BLaER1 treated with 17β-estradiol and CSF1 and Interleukin-3, amounts not matched to agents 10 nM and 100 nM (cell line): ENCODE measurements around the gene SLC35D2.

Source experiments
- H3K27ac ChIP-seq, 11 experiments: shearing (Covaris generic); formaldehyde crosslinking; 2 replicates each; pipeline ENCODE4 v1.8.1; 2022
- H3K27me3 ChIP-seq, 11 experiments: shearing (Covaris generic); formaldehyde crosslinking; 2 replicates each; pipeline ENCODE4 v1.8.1; 2022
- H3K36me3 ChIP-seq, 11 experiments: shearing (Covaris generic); formaldehyde crosslinking; 2 replicates each; pipeline ENCODE4 v1.8.1; 2022
- H3K4me1 ChIP-seq, 10 experiments: shearing (Covaris generic); formaldehyde crosslinking; 2 replicates each; pipeline ENCODE4 v1.8.1; 2022
- H3K4me2 ChIP-seq, 11 experiments: shearing (Covaris generic); formaldehyde crosslinking; 2 replicates each; pipeline ENCODE4 v1.8.1; 2022
- H3K4me3 ChIP-seq, 10 experiments: shearing (Covaris generic); formaldehyde crosslinking; 2 replicates each; pipeline ENCODE4 v1.8.1; 2022
- H3K9ac ChIP-seq, 11 experiments: shearing (Covaris generic); formaldehyde crosslinking; 2 replicates each; pipeline ENCODE4 v1.8.1; 2022
- H3K9me3 ChIP-seq, 11 experiments: shearing (Covaris generic); formaldehyde crosslinking; replicated peaks in 1 of 11; 2 replicates each; pipeline ENCODE4 v1.8.1; 2022
- H4K20me1 ChIP-seq, 11 experiments: shearing (Covaris generic); formaldehyde crosslinking; 2 replicates each; pipeline ENCODE4 v1.8.1; 2022
- Cebpa-rat ChIP-seq, 11 experiments: shearing (Covaris generic); IDR thresholded peaks; 2 replicates each; pipeline ENCODE4 v1.8.1; 2022

The SLC35D2 gene

GRCh38 chr9:96383165-96383942 is at the start of gene SLC35D2:
Gene SLC35D2 (minus strand): TSS chr9:96383711. CDS start chr9:96383634, 77 bp downstream.
- Histone ChIP-seq H3K36me3 (peaks cover 0 to 41% (median 27%) of the 10 kb centered on the region in 11 experiments; a peak in 19 of 22 replicates), H4K20me1 (peaks cover 0 to 7% (median 0%) of the 10 kb centered on the region in 11 experiments; a peak in 5 of 22 replicates), H3K9me3 (no peaks in the 10 kb centered on the region), H3K9ac (peak within 1 kb of the TSS; percentile 4 to 74 (median 53); a peak in 17 of 22 replicates), H3K27me3 (peaks cover 11 to 23% (median 19%) of the 10 kb centered on the region in 11 experiments; a peak in 20 of 22 replicates), H3K27ac (peak within 1 kb of the TSS in 3 of 11 experiments; percentile 19 to 44 (median 31); a peak in 4 of 22 replicates), H3K4me3 (peak within 1 kb of the TSS; percentile 44 to 72 (median 60); a peak in 18 of 20 replicates), H3K4me1 (peaks cover 0 to 16% (median 9%) of the 10 kb centered on the region in 10 experiments; a peak in 13 of 20 replicates), H3K4me2 (peak within 1 kb of the TSS; percentile 62 to 90 (median 77))
- TF ChIP-seq Cebpa-rat (IDR thresholded peaks at IDR 0.05), result no peak

- Histone ChIP-seq H3K4me1 (peaks cover 0 to 9% (median 0%) of the 10 kb centered on the region in 10 experiments; a peak in 4 of 20 replicates), H3K4me3 (no peak overlapping the region)
Measured at GRCh38 chr9:96430377-96430776, 46.9 kb upstream of the SLC35D2 start.

GRCh38 chr9:96429732-96430131 is 46.2 kb upstream of the SLC35D2 start:
- TF ChIP-seq Cebpa-rat (IDR thresholded peaks at IDR 0.05), result no peak
- no peaks in the 10 kb centered on the region for H3K9me3 ChIP-seq

More at GRCh38 chr9:96430377-96430776, 46.9 kb upstream of the SLC35D2 start:
- no peak overlapping the region for H3K4me2 ChIP-seq
- H3K27ac ChIP-seq, result no peak overlapping the region
- no peak for TF ChIP-seq Cebpa-rat (IDR thresholded peaks at IDR 0.05)
- no peak overlapping the region for H3K9ac ChIP-seq
- H3K9me3 ChIP-seq, result no peaks in the 10 kb centered on the region
- no peaks in the 10 kb centered on the region for H4K20me1 ChIP-seq
- H3K36me3 ChIP-seq, result no peaks in the 10 kb centered on the region
- no peaks in the 10 kb centered on the region for H3K27me3 ChIP-seq

GRCh38 chr9:96425500-96426169 is 42.1 kb upstream of the SLC35D2 start:
- H3K27me3 ChIP-seq, result no peaks in the 10 kb centered on the region
- H3K4me2 ChIP-seq, result 0 out of 22 replicates have a peak overlapping the region, but pooled peaks of 1 of the 11 experiments have one; percentile 17
- H3K9me3 ChIP-seq, result no peaks in the 10 kb centered on the region
- H3K4me3 ChIP-seq, result no peak overlapping the region
- H3K27ac ChIP-seq, result no peak overlapping the region
- peaks cover 9 to 22% (median 9%) of the 10 kb centered on the region in 10 experiments for H3K4me1 ChIP-seq
- H3K36me3 ChIP-seq, result no peaks in the 10 kb centered on the region
- TF ChIP-seq Cebpa-rat (IDR thresholded peaks at IDR 0.05), result no peak
- H4K20me1 ChIP-seq, result no peaks in the 10 kb centered on the region
- H3K9ac ChIP-seq, result no peak overlapping the region

More at GRCh38 chr9:96429732-96430131, 46.2 kb upstream of the SLC35D2 start:
- Histone ChIP-seq H3K27ac (no peak overlapping the region), H3K9ac (no peak overlapping the region), H3K27me3 (no peaks in the 10 kb centered on the region), H4K20me1 (no peaks in the 10 kb centered on the region), H3K36me3 (no peaks in the 10 kb centered on the region), H3K4me1 (peaks cover 0 to 10% (median 0%) of the 10 kb centered on the region in 10 experiments; a peak in 4 of 20 replicates), H3K4me3 (no peak overlapping the region), H3K4me2 (no peak overlapping the region)

- peaks cover 19 to 34% (median 23%) of the 10 kb centered on the region in 10 experiments for H3K4me1 ChIP-seq
- H3K27me3 ChIP-seq, result no peaks in the 10 kb centered on the region
- no peak overlapping the region for H3K4me2 ChIP-seq
- no peak for TF ChIP-seq Cebpa-rat (IDR thresholded peaks at IDR 0.05)
- H3K9ac ChIP-seq, result no peak overlapping the region
- H3K27ac ChIP-seq, result no peak overlapping the region
- H3K4me3 ChIP-seq, result no peak overlapping the region
- no peaks in the 10 kb centered on the region for H3K36me3 ChIP-seq
- H4K20me1 ChIP-seq, result no peaks in the 10 kb centered on the region
- H3K9me3 ChIP-seq, result no peaks in the 10 kb centered on the region
Measured at GRCh38 chr9:96423985-96424336, 40.5 kb upstream of the SLC35D2 start.

GRCh38 chr9:96423322-96423984 is 39.9 kb upstream of the SLC35D2 start:
- Histone ChIP-seq H3K36me3 (no peaks in the 10 kb centered on the region), H3K27ac (no peak overlapping the region), H3K4me2 (no peak overlapping the region), H3K9me3 (no peaks in the 10 kb centered on the region), H3K27me3 (no peaks in the 10 kb centered on the region), H3K4me3 (no peak overlapping the region), H3K4me1 (peaks cover 19 to 34% (median 23%) of the 10 kb centered on the region in 10 experiments), H4K20me1 (no peaks in the 10 kb centered on the region), H3K9ac (no peak overlapping the region)
- no peak for TF ChIP-seq Cebpa-rat (IDR thresholded peaks at IDR 0.05)

- Histone ChIP-seq H3K36me3 (peaks cover 0 to 11% (median 0%) of the 10 kb centered on the region in 11 experiments; a peak in 5 of 22 replicates), H3K4me3 (peak overlapping the region in 5 of 10 experiments; percentile 77 to 93 (median 91); a peak in 8 of 20 replicates), H3K4me2 (peak overlapping the region; percentile 68 to 93 (median 84)), H3K9ac (peak overlapping the region in 10 of 11 experiments; percentile 90 to 99 (median 96); a peak in 19 of 22 replicates), H3K9me3 (no peaks in the 10 kb centered on the region), H3K27me3 (no peaks in the 10 kb centered on the region), H3K4me1 (peaks cover 30 to 40% (median 34%) of the 10 kb centered on the region in 10 experiments), H3K27ac (peak overlapping the region; percentile 90 to 99 (median 96); a peak in 21 of 22 replicates), H4K20me1 (peaks cover 0 to 16% (median 14%) of the 10 kb centered on the region in 11 experiments; a peak in 12 of 22 replicates)
- TF ChIP-seq Cebpa-rat (IDR thresholded peaks at IDR 0.05), result no peak
Measured at GRCh38 chr9:96420468-96421219, 37.1 kb upstream of the SLC35D2 start.

GRCh38 chr9:96419691-96419969 is 36.1 kb upstream of the SLC35D2 start:
- no peak for TF ChIP-seq Cebpa-rat (IDR thresholded peaks at IDR 0.05)
- peaks cover 0 to 15% (median 0%) of the 10 kb centered on the region in 11 experiments; a peak in 6 of 22 replicates for H3K36me3 ChIP-seq
- peak overlapping the region; percentile 68 to 93 (median 84) for H3K4me2 ChIP-seq
- H4K20me1 ChIP-seq, result peaks cover 0 to 26% (median 23%) of the 10 kb centered on the region in 11 experiments; a peak in 14 of 22 replicates
- H3K27me3 ChIP-seq, result no peaks in the 10 kb centered on the region
- peak overlapping the region; percentile 90 to 99 (median 96) for H3K27ac ChIP-seq
- no peaks in the 10 kb centered on the region for H3K9me3 ChIP-seq
- H3K9ac ChIP-seq, result peak overlapping the region; percentile 89 to 99 (median 96)
- peaks cover 41 to 47% (median 44%) of the 10 kb centered on the region in 10 experiments for H3K4me1 ChIP-seq
- H3K4me3 ChIP-seq, result peak overlapping the region; percentile 74 to 97 (median 86)
